ENCODE measurements around the gene STK39. TPM values are rescaled to one million over a fixed set of nuclear protein-coding genes. Genes with fewer than 3 reads are reported as not detected.

Gene STK39
- total RNA-seq, 2 experiments from 2014 or later, result 43.1 TPM

- no peak for DNase-seq
- CTCF ChIA-PET, result interaction anchor here (0.6 kb wide), 1 partner anchor 184 kb away, joined by 4 read pairs; no protein-coding TSS in a partner anchor
- Mint-ChIP-seq H3K36me3 (ENCODE audit: low read depth) (peaks cover 14% of the 10 kb centered on the region), H3K27ac (no peak overlapping the region), H3K4me3 (no peak overlapping the region), H3K9me3 (no peaks in the 10 kb centered on the region), H3K27me3 (ENCODE audit: low read depth) (no peaks in the 10 kb centered on the region), H3K4me1 (ENCODE audit: low read depth) (no peaks in the 10 kb centered on the region)
- intact Hi-C loops (cut with micrococcal nuclease), result loop anchor here (10.0 kb wide), 1 partner anchor 329 kb away; no protein-coding TSS in a partner anchor
Measured at GRCh38 chr2:168114040-168114439, 133.4 kb downstream of the STK39 start.

- H3K27ac Mint-ChIP-seq, result no peak overlapping the region
Measured at GRCh38 chr2:168107322-168107721, 140.1 kb downstream of the STK39 start.

GRCh38 chr2:168105127-168105683 lies 142.2 kb downstream of the STK39 start:
- intact Hi-C loops (cut with micrococcal nuclease), result no loop called here
- H3K27ac Mint-ChIP-seq, result no peak overlapping the region
- peaks cover 3% of the 10 kb centered on the region for H3K9me3 Mint-ChIP-seq
- H3K4me1 Mint-ChIP-seq (ENCODE audit: low read depth), result no peaks in the 10 kb centered on the region
- H3K4me3 Mint-ChIP-seq, result no peak overlapping the region
- CTCF ChIA-PET, result interaction anchor here (0.8 to 1.3 kb wide), 3 partner anchors 13 to 15 kb away, joined by 4 to 6 read pairs (median 5); no protein-coding TSS in a partner anchor
- H3K36me3 Mint-ChIP-seq (ENCODE audit: low read depth), result peaks cover 32% of the 10 kb centered on the region
- DNase-seq, result no peak
- H3K27me3 Mint-ChIP-seq (ENCODE audit: low read depth), result no peaks in the 10 kb centered on the region

More at GRCh38 chr2:168107322-168107721, 140.1 kb downstream of the STK39 start:
- Mint-ChIP-seq H3K27me3 (ENCODE audit: low read depth) (no peaks in the 10 kb centered on the region), H3K9me3 (peaks cover 1% of the 10 kb centered on the region), H3K36me3 (ENCODE audit: low read depth) (peaks cover 26% of the 10 kb centered on the region), H3K4me3 (no peak overlapping the region), H3K4me1 (ENCODE audit: low read depth) (no peaks in the 10 kb centered on the region)
- DNase-seq, result no peak
- CTCF ChIA-PET, result interaction anchor here (1.4 kb wide), 1 partner anchor 12 kb away, joined by 7 read pairs; no protein-coding TSS in a partner anchor
- intact Hi-C loops (cut with micrococcal nuclease), result no loop called here

- intact Hi-C loops (cut with micrococcal nuclease), result no loop called here
- CTCF ChIA-PET, result interaction anchor here (0.8 kb wide), 1 partner anchor 23 kb away, joined by 3 read pairs; no protein-coding TSS in a partner anchor
Measured at GRCh38 chr2:168097431-168097830, 150.0 kb downstream of the STK39 start.

GRCh38 chr2:168096158-168096557 lies 151.2 kb downstream of the STK39 start:
- no peak overlapping the region for H3K27ac Mint-ChIP-seq
- no peaks in the 10 kb centered on the region for H3K4me1 Mint-ChIP-seq (ENCODE audit: low read depth)
- DNase-seq, result no peak
- CTCF ChIA-PET, result no interaction called here
- H3K36me3 Mint-ChIP-seq (ENCODE audit: low read depth), result peaks cover 13% of the 10 kb centered on the region
- intact Hi-C loops (cut with micrococcal nuclease), result no loop called here
- H3K9me3 Mint-ChIP-seq, result peaks cover 2% of the 10 kb centered on the region
- no peak overlapping the region for H3K4me3 Mint-ChIP-seq
- H3K27me3 Mint-ChIP-seq (ENCODE audit: low read depth), result no peaks in the 10 kb centered on the region

More at GRCh38 chr2:168097431-168097830, 150.0 kb downstream of the STK39 start:
- H3K27ac Mint-ChIP-seq, result no peak overlapping the region
- peaks cover 20% of the 10 kb centered on the region for H3K36me3 Mint-ChIP-seq (ENCODE audit: low read depth)
- H3K27me3 Mint-ChIP-seq (ENCODE audit: low read depth), result no peaks in the 10 kb centered on the region
- no peaks in the 10 kb centered on the region for H3K4me1 Mint-ChIP-seq (ENCODE audit: low read depth)
- DNase-seq, result no peak
- peaks cover 2% of the 10 kb centered on the region for H3K9me3 Mint-ChIP-seq
- H3K4me3 Mint-ChIP-seq, result no peak overlapping the region

GRCh38 chr2:168091986-168092385 lies 155.4 kb downstream of the STK39 start:
- Mint-ChIP-seq H3K27me3 (ENCODE audit: low read depth) (no peaks in the 10 kb centered on the region), H3K36me3 (ENCODE audit: low read depth) (peaks cover 15% of the 10 kb centered on the region), H3K9me3 (no peaks in the 10 kb centered on the region), H3K27ac (no peak overlapping the region), H3K4me1 (ENCODE audit: low read depth) (peaks cover 14% of the 10 kb centered on the region), H3K4me3 (no peak overlapping the region)
- CTCF ChIA-PET, result interaction anchor here (1.1 to 2.3 kb wide), 2 partner anchors 27 to 1552 kb away, joined by 3 to 15 read pairs; no protein-coding TSS in a partner anchor
- intact Hi-C loops (cut with micrococcal nuclease), result no loop called here
- no peak for DNase-seq

GRCh38 chr2:168090366-168091135 lies 156.8 kb downstream of the STK39 start:
- no peak overlapping the region for H3K4me3 Mint-ChIP-seq
- H3K27ac Mint-ChIP-seq, result no peak overlapping the region
- intact Hi-C loops (cut with micrococcal nuclease), result no loop called here
- H3K9me3 Mint-ChIP-seq, result no peaks in the 10 kb centered on the region
- no peaks in the 10 kb centered on the region for H3K27me3 Mint-ChIP-seq (ENCODE audit: low read depth)
- H3K4me1 Mint-ChIP-seq (ENCODE audit: low read depth), result peaks cover 14% of the 10 kb centered on the region
- CTCF ChIA-PET, result no interaction called here
- peaks cover 15% of the 10 kb centered on the region for H3K36me3 Mint-ChIP-seq (ENCODE audit: low read depth)
- no peak for DNase-seq

GRCh38 chr2:168089200-168089599 lies 158.2 kb downstream of the STK39 start:
- H3K27me3 Mint-ChIP-seq (ENCODE audit: low read depth), result no peaks in the 10 kb centered on the region
- no peaks in the 10 kb centered on the region for H3K9me3 Mint-ChIP-seq
- H3K4me3 Mint-ChIP-seq, result no peak overlapping the region
- H3K4me1 Mint-ChIP-seq (ENCODE audit: low read depth), result peaks cover 14% of the 10 kb centered on the region
- CTCF ChIA-PET, result interaction anchor here (0.7 kb wide), 1 partner anchor 45 kb away, joined by 3 read pairs; no protein-coding TSS in a partner anchor
- intact Hi-C loops (cut with micrococcal nuclease), result no loop called here
- DNase-seq, result no peak
- H3K36me3 Mint-ChIP-seq (ENCODE audit: low read depth), result peaks cover 15% of the 10 kb centered on the region
- H3K27ac Mint-ChIP-seq, result no peak overlapping the region

GRCh38 chr2:168087401-168087800 lies 160.0 kb downstream of the STK39 start:
- H3K27me3 Mint-ChIP-seq (ENCODE audit: low read depth), result no peaks in the 10 kb centered on the region
- H3K27ac Mint-ChIP-seq, result no peak overlapping the region
- DNase-seq, result no peak
- peaks cover 19% of the 10 kb centered on the region for H3K36me3 Mint-ChIP-seq (ENCODE audit: low read depth)
- CTCF ChIA-PET, result interaction anchor here (1.0 kb wide), 1 partner anchor 30 kb away, joined by 4 read pairs; no protein-coding TSS in a partner anchor
- H3K4me3 Mint-ChIP-seq, result no peak overlapping the region
- intact Hi-C loops (cut with micrococcal nuclease), result no loop called here
- H3K4me1 Mint-ChIP-seq (ENCODE audit: low read depth), result peaks cover 14% of the 10 kb centered on the region
- H3K9me3 Mint-ChIP-seq, result no peaks in the 10 kb centered on the region

GRCh38 chr2:168086851-168087250 lies 160.5 kb downstream of the STK39 start:
- Mint-ChIP-seq H3K4me3 (no peak overlapping the region), H3K27me3 (ENCODE audit: low read depth) (no peaks in the 10 kb centered on the region), H3K4me1 (ENCODE audit: low read depth) (peaks cover 16% of the 10 kb centered on the region), H3K36me3 (ENCODE audit: low read depth) (peaks cover 22% of the 10 kb centered on the region), H3K9me3 (no peaks in the 10 kb centered on the region), H3K27ac (no peak overlapping the region)
- no peak for DNase-seq
- CTCF ChIA-PET, result interaction anchor here (0.7 kb wide), 1 partner anchor 29 kb away, joined by 3 read pairs; no protein-coding TSS in a partner anchor
- intact Hi-C loops (cut with micrococcal nuclease), result no loop called here

GRCh38 chr2:168085801-168086361 lies 161.5 kb downstream of the STK39 start:
- H3K9me3 Mint-ChIP-seq, result no peaks in the 10 kb centered on the region
- H3K4me1 Mint-ChIP-seq (ENCODE audit: low read depth), result peaks cover 24% of the 10 kb centered on the region
- no peaks in the 10 kb centered on the region for H3K27me3 Mint-ChIP-seq (ENCODE audit: low read depth)
- H3K27ac Mint-ChIP-seq, result no peak overlapping the region
- CTCF ChIA-PET, result no interaction called here
- no peak overlapping the region for H3K4me3 Mint-ChIP-seq
- no peak for DNase-seq
- intact Hi-C loops (cut with micrococcal nuclease), result no loop called here
- H3K36me3 Mint-ChIP-seq (ENCODE audit: low read depth), result peaks cover 27% of the 10 kb centered on the region

GRCh38 chr2:168084288-168084687 lies 163.1 kb downstream of the STK39 start:
- Mint-ChIP-seq H3K27me3 (ENCODE audit: low read depth) (no peaks in the 10 kb centered on the region), H3K27ac (no peak overlapping the region), H3K9me3 (no peaks in the 10 kb centered on the region), H3K36me3 (ENCODE audit: low read depth) (peaks cover 32% of the 10 kb centered on the region), H3K4me1 (ENCODE audit: low read depth) (peaks cover 15% of the 10 kb centered on the region), H3K4me3 (no peak overlapping the region)
- intact Hi-C loops (cut with micrococcal nuclease), result no loop called here
- CTCF ChIA-PET, result no interaction called here
- DNase-seq, result no peak

All from activated naive CD4-positive, alpha-beta T cell treated with anti-CD3 and anti-CD28 coated beads for 36 hours (primary cell).